KOPT-K1 (cell line): ENCODE data around the gene ESPNL.
"Not testable (repeated sequence)": the region's sequence is repeated elsewhere in the genome, so short reads cannot be mapped to it uniquely, and the experiment has no call there.

Source experiments
- H3K27ac ChIP-seq: fragments of 200-600 bp; sonication (generic); 2 replicates; pipeline ENCODE4 v1.5.1; 2016; ENCODE audit warnings: antibody characterized with exemption, mild to moderate bottlenecking, low read depth, low read length; ENCODE audit not compliant: poor library complexity, severe bottlenecking
- H3K36me3 ChIP-seq: fragments of 200-600 bp; sonication (generic); 2 replicates; pipeline ENCODE4 v1.5.1; 2017; ENCODE audit warnings: antibody characterized with exemption, mild to moderate bottlenecking, low read length, moderate library complexity; ENCODE audit not compliant: insufficient read depth
- H3K9me3 ChIP-seq: fragments of 200-600 bp; sonication (generic); 2 replicates; pipeline ENCODE4 v1.5.1; 2017; ENCODE audit warnings: antibody characterized with exemption, low read length, mild to moderate bottlenecking; ENCODE audit not compliant: insufficient read depth, poor library complexity, severe bottlenecking

Gene ESPNL

DNA sequence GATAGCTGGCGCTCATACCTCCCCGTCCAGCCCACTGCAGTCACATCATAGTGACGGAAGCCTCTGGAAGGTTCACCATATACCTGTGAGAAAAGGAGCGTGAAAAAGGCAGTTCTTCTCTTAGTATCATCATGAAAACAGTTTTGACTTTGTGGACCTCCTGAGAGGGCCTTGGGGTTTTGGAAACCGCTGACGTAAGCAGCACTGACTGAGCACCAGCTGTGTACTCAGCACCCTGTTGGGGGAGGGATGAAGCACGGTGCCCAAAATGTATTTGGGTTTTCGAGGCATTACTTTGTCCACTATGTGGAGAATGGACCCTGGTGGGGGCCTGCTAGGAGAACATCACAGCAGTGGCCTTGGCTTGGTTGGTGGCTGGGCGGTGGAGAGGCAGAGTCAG is 33.9 kb upstream of the ESPNL start:
- Histone ChIP-seq H3K9me3 (peaks cover 11% of the 10 kb centered on the region), H3K27ac (no peak overlapping the region), H3K36me3 (peaks cover 65% of the 10 kb centered on the region)

DNA sequence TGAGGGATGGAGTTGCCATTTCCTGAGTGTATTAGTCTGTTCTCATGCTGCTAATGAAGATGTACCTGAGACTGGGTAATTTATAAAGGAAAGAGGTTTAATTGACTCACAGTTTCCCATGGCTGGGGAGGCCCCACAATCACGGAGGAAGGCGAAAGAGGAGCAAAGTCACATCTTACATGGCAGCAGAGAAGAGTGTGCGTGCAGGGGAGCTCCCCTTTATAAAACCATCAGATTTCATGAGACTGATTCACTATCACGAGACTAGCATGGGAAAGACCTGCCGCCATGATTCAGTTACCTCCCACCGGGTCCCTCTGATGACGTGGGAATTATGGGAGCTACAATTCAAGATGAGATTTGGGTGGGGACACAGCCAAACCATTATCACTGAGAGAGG is 33.4 kb upstream of the ESPNL start:
- Histone ChIP-seq H3K9me3 (peaks cover 11% of the 10 kb centered on the region), H3K36me3 (peaks cover 70% of the 10 kb centered on the region)

DNA sequence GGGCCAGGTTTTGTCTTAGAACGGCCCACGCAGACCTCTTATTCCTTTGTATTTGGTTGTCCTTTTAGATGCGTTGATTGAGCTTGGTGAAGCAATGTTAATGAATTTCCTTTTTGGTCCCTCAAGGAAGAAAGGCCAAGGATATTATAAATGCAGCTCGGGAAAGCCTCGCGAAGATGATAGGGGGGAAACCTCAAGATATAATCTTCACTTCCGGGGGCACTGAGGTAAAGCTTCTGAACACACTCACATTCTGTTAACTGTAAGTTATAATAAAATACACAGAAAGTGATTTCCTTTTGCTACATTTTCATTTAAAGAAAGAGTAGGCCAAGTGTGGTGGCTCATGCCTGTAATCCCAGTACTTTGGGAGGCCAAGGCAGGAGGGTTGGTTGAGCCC is 32.2 kb upstream of the ESPNL start:
- Histone ChIP-seq H3K27ac (peak overlapping the region; percentile 61), H3K36me3 (peaks cover 82% of the 10 kb centered on the region), H3K9me3 (peaks cover 22% of the 10 kb centered on the region)

More for the DNA sequence above, 33.4 kb upstream of the ESPNL start:
- not testable (repeated sequence) for H3K27ac ChIP-seq

DNA sequence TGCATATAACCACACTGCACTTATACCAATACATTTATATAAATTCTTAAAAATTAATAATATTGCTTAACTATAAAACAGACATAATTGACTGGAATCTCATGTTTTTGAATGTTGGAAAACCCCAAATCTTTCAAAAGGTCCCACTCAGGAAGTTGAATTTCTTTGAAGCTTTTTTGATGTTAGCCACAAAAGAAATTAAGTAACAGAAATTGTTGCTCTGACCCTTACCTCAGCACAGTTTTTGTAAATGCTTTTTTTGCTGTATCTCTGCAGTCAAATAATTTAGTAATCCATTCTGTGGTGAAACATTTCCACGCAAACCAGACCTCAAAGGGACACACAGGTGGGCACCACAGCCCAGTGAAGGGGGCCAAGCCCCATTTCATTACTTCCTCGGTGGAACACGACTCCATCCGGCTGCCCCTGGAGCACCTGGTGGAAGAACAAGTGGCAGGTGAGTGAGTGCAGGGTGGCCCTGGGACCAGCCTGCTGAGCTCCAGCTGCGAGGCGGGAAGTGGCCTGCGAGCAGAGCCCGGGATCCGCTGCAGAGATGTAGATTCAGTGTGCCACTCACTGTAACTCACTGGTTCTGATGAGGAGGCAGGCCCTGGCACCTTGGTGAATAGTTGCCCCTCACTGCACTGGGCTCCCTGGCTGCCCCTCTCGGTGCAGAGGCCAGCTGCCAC is 31.0 kb upstream of the ESPNL start:
- peak overlapping the region; percentile 51 for H3K27ac ChIP-seq
- peaks cover 91% of the 10 kb centered on the region for H3K36me3 ChIP-seq
- peaks cover 25% of the 10 kb centered on the region for H3K9me3 ChIP-seq

DNA sequence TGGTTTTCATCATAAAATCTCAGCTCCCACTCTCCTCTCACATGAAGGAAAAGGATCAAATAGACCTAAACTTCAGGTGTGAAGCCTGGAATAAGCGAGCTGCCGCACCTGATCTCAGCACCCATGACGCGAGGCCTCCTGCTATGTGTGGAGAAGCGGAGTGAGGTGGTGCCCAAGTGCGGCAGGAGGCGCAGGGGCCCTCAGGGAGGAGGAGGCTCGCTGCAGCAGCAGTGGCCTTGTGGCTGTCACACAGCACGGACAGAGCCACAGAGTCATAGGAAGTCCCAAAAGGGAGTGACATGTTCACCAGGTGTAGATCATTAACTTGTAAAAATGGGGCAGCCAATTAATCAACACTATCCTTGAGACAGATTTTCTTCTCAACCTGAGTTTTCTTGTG is 30.3 kb upstream of the ESPNL start:
- H3K36me3 ChIP-seq = peaks cover 91% of the 10 kb centered on the region

DNA sequence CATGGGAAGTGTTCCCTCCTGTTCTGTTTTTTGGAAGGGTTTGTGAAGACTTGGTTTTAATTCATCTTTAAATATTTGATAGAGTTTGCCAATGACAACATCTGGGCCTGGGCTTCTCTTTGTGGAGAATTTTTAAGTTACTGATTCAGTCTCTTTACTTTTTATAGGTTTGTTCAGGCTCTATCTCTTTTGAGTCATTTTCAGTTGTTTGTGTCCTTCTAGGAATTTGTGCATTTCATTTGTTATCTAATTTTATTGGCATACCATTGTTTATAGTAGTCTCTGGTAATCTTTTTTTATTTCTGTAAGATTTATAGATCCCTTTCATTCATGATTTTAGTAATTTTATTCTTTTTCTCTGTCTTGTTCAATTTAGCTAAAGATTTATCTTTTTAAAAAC is 24.7 kb upstream of the ESPNL start:
- H3K9me3 ChIP-seq = peaks cover 14% of the 10 kb centered on the region
- peaks cover 80% of the 10 kb centered on the region for H3K36me3 ChIP-seq
- no peak overlapping the region for H3K27ac ChIP-seq

More for the DNA sequence above, 30.3 kb upstream of the ESPNL start:
- peak overlapping the region; percentile 51 for H3K27ac ChIP-seq
- H3K9me3 ChIP-seq = peaks cover 25% of the 10 kb centered on the region

DNA sequence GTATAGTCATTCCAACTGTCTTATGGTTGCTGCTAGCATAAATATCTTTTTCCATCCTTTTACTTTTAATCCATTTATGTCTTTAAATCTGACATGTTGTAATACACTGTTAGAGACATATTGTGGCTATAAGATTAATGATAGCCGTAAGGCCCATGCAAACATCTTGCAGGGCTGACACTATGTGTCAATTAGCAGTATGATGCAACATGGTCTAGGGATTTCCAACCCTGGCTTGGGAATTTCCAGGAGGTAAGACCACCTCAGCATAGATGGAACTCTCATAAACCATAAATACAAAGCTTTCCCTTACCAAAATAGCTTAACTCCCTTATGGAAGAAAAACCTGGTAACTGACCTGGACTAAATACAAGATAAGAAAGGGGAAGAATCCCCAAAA is 22.8 kb upstream of the ESPNL start:
- Histone ChIP-seq H3K36me3 (peaks cover 80% of the 10 kb centered on the region), H3K27ac (no peak overlapping the region), H3K9me3 (peaks cover 9% of the 10 kb centered on the region)

DNA sequence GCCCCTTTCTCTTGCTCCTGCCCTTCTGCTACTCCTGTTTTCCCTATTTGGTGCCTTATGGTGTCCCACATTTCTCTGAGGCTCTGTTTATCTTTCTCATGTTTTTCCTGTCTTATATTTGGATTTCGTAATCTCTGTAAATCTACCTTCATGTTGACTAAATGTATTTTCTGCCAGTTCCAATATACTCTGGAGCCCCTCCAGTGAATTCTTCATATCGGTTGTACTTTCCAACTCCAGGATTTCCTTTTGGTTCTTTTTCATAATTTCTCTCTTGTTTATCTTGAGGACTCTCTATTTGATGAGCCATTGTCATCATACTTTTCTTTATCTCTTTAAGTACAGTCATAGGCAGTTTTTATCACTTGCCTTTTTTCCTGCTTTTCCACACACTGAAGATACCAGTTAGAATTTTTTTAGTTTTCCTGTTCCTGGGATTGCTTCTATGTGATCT is 20.2 kb upstream of the ESPNL start:
- no peaks in the 10 kb centered on the region for H3K9me3 ChIP-seq
- peaks cover 77% of the 10 kb centered on the region for H3K36me3 ChIP-seq
- H3K27ac ChIP-seq = no peak overlapping the region

DNA sequence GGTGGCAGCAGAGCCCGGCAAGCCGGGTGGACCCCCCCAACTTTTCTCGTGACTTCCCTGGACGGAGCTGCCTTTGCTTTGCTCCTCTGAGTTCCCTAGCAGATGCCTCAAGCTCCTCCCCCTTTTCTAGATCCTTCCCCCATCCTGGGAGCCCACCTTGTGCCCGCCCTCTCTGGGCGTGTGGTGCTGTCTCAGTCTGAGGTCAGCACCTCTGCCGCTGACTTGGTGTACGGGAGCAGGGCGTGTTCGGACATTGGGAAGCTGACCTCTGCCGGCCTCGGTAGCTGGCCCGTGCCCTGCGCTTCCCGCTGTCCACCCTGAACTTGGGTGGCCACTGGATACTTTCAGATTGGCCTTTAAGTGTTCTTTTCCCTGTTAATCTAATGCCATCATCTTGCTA is 19.6 kb upstream of the ESPNL start:
- Histone ChIP-seq H3K9me3 (no peaks in the 10 kb centered on the region), H3K27ac (no peak overlapping the region), H3K36me3 (peaks cover 79% of the 10 kb centered on the region)

DNA sequence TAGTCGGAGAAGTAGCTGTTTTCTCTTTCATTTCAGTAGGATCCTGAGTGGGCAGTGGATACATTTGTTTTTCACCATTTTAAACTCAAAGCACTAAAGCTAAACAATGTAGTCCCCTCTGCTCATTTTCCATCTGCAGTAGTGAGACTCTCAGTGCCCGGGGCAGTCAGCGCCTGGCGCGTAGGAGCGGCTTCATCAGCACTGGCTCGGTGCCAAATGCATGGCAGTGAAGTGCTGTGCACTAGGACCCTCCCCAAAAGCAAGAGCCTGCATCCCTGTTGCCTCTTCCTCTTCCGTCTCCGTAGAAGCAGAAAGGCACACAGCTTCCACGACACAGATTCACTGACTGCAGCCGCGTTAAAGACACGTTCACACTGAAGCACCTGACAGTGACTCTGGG is 19.0 kb upstream of the ESPNL start:
- Histone ChIP-seq H3K36me3 (peaks cover 79% of the 10 kb centered on the region), H3K27ac (no peak overlapping the region), H3K9me3 (no peaks in the 10 kb centered on the region)

DNA sequence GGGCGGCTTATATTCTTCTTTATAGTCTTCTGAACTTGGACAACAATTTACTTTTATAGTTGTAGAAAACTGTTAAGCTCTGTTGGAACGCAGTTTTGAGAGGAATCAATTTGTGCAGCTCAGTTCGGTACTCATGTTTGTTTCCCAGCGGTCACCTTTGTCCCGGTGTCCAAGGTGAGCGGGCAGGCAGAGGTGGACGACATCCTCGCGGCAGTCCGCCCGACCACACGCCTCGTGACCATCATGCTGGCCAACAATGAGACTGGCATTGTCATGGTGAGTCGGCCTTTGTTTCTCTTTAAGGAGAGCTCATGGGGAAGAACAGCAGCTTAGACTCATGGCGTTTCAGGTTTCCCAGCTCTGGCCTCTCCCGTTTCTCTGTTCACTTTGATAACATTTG is 18.6 kb upstream of the ESPNL start:
- Histone ChIP-seq H3K9me3 (no peaks in the 10 kb centered on the region), H3K36me3 (peaks cover 79% of the 10 kb centered on the region), H3K27ac (no peak overlapping the region)

DNA sequence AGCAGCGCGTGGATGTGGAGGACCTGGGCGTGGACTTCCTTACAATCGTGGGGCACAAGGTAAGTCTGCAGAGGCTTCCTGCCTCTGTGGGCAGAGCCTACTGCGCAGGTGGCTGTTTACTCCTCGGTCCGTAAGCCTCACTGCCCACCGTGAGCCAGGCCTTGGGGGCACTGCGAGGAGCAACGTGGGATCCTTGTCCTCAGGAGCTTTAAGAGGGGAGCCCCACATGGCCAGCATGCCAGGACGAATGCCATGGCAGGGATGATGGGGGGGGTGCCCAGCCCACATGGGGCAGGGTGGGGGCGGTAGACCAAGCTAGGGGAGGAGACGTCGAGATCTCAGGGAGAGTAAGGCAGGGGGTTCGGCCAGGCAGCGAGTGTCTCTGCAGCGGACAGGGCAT is 18.0 kb upstream of the ESPNL start:
- Histone ChIP-seq H3K9me3 (no peaks in the 10 kb centered on the region), H3K27ac (no peak overlapping the region), H3K36me3 (peaks cover 81% of the 10 kb centered on the region)

DNA sequence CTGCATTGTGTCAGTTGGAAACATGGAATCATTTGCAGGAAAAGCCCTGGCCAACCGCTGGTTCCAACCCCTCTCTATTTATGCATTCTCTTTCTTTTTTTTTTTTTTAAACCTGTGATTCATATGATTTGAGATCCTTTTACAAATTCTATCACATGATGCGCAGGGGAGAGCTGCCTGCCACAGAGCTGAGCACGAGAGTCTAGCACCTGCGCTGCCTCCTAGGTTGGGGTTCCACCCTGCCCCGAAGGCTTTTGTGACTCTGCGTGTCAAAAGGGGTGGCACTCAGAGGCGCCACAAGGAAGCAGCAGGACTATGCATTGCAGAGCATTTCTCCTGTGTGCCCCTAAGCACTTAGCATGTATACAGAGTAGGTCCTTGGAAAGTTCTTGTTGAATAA is 17.3 kb upstream of the ESPNL start:
- Histone ChIP-seq H3K9me3 (no peaks in the 10 kb centered on the region), H3K36me3 (peaks cover 81% of the 10 kb centered on the region), H3K27ac (no peak overlapping the region)

DNA sequence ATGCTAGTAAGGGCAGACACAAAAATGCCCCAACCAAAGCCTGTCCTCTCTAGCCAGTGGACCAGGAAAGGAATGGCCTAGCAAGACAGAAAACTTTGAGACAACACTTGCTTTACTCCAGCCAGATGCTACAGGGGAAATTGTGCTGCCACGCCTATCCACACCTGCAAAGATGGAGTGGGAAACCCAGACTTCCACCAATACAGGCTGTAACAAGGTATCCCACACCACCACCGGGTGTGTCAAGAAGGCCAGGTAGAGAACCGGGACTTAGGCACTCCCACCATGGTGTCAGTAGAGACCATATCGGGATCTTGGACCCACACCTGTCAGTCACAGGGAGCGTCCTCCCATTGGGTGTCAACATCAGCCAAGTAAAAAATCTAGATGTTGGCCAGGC is 16.2 kb upstream of the ESPNL start:
- no peaks in the 10 kb centered on the region for H3K9me3 ChIP-seq
- peaks cover 89% of the 10 kb centered on the region for H3K36me3 ChIP-seq
- H3K27ac ChIP-seq = no peak overlapping the region

DNA sequence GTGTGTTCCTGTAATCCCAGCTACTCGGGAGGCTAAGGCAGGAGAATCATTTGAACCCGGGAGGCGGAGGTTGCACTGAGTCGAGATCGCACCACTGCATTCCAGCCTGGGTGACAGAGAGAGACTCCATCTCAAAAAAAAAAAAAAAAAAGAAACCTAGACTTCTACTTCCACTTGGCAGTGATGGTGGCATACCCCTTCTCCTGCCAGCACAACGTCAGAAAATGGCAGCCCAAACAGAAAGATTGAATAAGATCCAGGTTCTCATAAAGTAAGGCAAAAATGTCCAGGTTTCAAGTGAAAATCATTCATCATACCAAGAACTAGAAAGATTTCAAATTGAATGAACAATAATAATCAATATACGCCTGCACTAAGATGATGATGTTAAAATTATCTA is 15.4 kb upstream of the ESPNL start:
- H3K9me3 ChIP-seq = no peaks in the 10 kb centered on the region
- H3K36me3 ChIP-seq = peaks cover 82% of the 10 kb centered on the region
- H3K27ac ChIP-seq = no peak overlapping the region

DNA sequence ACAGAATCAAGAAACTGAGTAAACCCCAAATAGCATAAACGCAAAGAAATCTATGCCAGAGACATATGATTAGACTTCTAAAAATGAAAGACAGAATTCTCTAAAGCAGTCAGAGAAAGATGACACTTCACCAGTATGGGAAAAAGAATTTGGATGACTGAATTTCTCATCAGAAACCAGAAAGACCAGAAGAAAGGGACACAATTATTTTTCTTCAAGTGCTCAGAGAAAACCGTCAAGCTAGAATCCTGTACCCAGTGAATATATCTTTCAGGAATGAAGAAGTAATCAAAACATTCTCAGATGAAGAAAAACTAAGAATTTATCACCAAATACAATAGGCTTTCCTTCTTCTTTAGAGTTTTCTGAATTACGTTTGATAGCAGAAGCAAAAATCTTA is 14.2 kb upstream of the ESPNL start:
- Histone ChIP-seq H3K27ac (no peak overlapping the region), H3K9me3 (no peaks in the 10 kb centered on the region), H3K36me3 (peaks cover 75% of the 10 kb centered on the region)
